Measurements from ENCODE around the gene GPAT3.
"Not testable (repeated sequence)": the region's sequence is repeated elsewhere in the genome, so short reads cannot be mapped to it uniquely, and the experiment has no call there.

Gene GPAT3

DNA sequence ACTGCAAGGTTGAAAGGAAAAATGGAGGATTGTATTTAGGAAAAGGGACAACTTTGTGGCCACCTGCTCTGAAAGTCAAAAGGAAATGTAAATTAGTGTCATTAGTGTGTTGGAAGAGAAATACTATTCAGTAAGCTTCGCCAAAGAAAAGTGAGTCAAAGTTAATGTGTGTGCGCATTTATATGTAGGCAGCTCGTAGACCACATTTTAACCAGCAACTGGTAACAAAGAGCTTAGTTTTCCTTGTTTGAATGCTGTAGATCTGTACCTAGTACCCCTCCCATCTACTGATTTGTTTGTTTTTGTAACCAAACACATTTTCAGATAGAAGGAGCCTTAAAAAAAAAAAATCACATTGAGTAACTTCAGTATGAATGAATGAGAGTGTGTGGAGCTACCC lies 69.3 kb downstream of the GPAT3 start:
- DNase-seq, result no peak

DNA sequence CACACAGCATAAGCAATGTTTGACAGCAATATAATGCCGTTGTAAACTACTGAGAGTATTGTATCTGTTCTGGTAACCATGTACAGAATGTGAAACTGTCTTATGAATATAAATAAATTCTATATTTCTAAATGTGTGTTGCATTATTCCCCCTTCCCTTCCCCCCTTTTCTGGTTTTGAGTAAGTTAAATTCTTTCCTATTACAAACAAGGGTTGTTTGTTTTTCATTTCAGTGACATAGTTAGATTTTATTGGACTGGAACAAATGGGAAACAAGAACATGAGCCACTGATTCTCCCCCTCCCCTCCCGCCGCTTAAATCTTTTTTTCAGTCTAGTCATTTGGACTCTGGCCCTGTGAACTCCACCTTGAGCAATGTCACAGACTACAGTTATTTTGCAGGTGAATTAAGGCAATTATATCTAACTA lies 69.8 kb downstream of the GPAT3 start:
- DNase-seq, result no peak

DNA sequence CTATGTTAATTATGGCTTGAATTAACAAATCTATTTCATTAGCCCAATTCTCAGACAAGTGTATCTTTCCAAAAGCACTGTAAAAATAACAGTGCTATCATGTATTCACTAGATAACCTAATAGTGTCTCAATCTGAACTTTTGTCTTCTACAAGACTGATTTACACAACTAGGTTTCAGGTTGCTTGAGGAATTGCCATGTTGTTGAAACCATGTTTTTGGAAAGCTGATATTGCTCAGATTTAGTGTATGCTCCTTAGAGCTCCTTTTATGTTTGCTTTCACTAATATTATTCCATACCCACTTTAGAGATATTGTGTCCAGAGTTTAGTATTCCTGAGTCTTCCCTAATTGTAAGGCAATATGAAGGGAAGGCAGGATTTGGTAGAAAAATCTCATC lies 70.6 kb downstream of the GPAT3 start:
- no peak for DNase-seq

DNA sequence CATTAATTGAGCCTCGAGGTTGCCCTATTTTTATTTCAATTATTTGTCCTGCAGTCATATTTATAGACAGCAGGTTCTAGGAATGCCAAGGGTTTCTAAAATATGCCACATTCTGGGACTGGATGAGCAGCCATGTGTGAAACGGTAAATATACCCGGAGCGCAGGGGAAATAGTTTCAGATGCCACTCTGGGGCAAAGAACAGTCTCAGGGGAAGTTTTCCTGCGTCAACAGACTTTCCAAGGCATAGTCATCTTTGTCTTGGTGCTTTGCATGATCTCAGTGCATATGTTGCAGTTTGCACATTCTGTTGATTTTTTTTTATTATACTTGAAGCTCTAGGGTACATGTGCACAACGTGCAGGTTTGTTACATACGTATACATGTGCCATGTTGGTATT lies 71.0 kb downstream of the GPAT3 start:
- DNase-seq, result no peak

DNA sequence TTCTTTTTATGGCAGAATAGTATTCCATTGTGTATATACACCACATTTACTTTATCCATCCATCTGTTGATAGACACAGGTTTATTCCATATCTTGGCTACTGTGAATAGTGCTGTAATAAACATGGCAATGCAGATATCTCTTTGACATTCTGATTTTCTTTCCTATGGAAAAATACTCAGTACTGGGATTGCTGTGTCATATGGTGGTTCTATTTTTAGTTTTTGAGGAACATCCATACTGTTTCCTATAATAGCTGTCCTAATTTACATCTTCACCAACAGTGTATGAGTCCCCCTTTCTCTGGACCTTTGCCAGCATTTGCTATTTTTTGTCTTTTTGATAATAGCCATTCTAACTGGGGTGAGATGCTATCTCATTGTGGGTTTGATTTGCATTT lies 73.5 kb downstream of the GPAT3 start:
- DNase-seq, result no peak

DNA sequence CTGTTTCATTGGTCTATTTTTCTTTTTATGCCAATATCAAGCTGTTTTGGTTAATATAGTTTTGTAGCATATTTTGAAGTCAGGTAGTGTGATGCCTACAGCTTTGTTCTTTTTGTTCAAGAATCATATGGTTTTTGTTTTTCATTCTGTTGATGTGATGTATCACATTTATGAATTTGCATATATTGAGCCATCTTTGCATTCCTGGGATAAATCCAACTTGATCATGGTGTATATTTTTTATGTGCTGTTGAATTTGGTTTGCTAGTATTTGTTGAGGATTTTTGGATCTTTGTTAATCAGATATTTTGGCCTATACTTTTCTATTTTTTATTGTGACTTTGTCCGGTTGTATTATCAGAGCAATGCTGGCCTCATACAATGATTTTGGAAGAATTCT lies 74.8 kb downstream of the GPAT3 start:
- DNase-seq, result no peak

DNA sequence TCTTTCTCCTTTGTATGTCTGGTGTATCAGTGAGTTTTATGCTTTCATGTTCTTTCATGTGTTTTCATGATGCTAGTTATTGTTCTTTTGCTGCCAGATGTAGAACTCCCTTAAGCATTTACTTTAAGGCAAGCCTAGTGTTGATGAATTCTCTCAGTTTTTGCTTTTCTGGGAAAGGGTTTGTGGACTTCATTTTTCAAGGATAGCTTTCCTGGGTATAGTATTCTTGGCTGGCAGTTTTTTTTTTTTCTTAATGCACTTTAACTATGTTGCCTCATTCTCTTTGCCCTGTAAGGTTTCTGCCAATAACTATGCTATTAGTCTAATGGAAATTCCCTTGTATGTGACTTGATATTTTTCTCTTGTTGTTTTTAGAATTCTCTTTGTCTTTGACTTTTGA lies 77.1 kb downstream of the GPAT3 start:
- no peak for DNase-seq

DNA sequence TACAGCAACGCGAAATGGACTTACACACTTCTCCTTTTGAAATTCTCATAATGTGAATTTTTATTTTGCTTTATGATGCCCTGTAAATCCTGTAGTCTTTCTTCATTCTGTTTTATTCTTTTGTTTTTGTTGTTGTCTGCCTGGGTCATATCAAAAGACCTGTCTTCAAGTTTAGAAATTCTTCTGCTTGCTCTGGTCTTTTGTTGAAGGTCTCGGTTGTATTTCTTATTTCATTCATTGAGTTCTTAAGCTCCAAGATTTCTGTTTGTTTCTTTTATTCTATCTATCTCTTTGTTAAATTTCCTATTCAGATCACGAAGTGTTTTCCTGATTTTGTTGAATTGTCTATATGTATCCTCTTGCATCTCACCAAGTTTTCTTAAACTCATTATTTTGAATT lies 78.1 kb downstream of the GPAT3 start:
- no peak for DNase-seq

DNA sequence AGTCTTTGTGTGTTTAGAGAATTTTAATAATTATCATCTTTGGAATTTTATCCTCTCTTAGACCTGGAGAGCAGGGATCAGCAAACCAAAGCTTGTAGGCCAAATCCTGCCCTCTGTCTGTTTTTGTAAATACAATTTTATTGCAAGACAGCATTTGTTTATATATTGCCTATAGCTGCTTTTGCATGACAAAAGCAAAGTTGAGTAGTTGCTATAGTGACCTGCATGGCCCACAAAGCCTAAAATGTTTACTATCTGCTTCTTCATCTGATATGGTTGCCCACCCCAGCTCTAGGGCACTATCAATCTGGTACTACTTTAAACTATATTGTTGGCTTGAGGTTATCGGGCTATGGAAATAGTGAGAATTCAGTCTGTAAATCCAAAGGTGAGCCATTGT lies 80.3 kb downstream of the GPAT3 start:
- no peak for DNase-seq

DNA sequence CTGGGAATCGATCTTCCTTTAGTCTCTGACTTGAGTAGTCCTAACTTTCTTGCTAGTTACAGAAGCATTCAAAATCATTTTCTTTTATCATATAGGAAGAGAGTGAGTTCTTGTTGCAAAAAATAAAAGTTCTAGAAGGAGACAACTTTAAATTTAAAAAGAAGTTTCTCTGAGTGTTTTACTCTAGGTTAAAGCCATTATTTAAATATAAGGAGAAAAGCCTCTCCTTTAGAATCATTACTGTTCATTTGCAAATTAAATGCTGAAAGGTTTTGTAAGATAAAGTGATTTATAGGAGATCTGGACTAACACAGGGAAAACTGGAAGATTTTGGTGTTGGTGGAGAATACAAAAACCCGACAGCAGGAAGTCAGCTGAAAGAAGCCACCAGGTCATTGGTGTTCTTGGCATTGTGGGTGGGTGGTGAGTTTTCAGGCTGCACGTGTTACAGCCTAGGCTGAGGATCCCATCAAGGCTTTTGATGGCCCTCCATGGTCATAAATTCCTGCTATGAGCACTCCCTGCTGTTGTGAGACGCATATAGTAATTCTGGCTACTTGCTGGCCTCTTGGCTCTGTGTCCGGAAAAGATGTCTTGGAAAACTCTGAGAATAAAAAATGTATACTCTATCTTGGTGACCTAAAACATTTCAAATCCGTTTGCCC lies 81.6 kb downstream of the GPAT3 start:
- DNase-seq, result no peak

DNA sequence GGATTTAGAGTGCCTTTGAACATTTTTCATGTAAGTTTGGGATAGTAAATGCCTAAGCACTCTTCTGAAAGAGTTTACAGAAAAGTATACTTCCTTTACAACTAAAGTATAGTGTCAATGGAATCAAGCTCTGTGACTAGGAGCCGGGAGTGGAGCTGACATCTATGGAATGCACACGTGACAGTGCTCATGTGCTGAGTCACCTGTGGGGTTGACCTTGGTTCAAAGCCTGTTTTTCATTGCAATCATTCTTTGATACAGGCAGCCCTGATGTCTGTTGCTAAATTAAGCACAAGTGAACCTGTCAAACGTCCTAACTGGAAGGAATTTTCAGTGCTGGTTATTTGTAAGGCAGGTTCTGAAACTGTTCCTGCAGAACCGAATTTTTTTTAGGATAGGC lies 82.5 kb downstream of the GPAT3 start:
- no peak for DNase-seq

DNA sequence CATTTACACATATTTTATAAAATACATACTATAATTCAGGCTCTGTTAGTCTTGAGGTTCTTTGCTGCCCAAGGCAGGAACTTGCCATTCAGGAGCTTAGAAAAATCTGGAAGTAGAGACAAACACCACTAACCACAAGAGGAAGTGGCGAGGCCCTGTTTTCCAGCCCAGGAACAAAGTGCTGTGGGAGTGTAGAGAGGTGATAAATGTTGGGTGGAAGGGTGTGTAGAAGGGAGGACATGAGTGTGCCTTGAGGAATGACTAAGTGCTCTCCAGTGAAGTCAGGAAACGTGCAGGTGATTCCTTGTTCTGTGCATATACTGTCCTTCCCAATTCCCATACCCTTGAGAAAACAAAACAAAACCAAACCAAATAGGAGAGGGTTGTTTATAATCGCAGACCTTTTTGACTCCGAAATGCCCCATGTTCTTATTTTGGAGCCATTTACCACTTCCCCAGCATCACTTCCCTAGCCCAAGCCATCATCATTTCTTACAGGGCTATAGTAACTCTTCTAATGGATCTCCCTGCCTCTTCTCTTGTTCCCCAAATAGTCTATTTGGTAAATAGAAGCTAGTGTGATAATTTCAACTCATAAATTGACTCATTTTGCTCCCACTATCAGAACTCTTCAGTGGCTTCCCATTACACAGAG lies 83.2 kb downstream of the GPAT3 start:
- peak in 1 of 2 donors; percentile 15 for DNase-seq

DNA sequence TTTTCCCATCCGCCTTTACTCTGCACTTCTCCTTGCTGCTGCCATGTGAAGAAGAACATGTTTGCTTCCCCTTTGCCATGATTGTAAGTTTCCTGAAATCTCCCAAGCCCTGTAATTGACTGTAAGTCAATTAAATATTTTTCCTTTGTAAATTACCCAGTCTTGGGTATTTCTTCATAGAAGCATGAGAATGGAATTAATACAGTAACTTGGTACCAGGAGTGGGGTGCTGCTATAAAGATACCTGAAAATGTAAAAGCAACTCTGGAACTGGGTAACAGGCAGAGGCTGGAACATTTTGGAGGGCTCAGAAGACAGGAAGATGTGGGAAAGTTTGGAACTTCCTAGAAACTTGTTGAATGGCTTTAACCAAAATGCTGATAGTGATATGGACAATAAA lies 86.2 kb downstream of the GPAT3 start:
- DNase-seq, result not testable (repeated sequence)

DNA sequence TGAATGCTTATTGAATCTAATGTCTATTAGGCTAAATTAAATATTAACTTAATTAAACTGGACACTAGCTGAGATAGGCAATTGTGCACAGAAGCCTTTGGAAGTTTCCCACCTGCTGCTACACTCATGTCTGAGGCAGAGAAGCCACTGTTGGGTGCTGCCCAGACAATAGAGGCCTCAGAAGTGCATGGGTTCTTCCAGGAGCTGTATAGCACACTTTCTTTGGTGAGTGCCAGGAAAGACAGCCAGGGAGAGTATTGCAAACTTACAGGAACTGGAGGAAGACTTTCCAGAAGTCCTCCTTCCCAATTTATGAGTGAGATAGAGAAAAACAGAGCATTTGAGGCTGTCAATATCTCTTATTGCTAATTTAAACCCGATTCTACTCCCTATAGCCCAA lies 89.9 kb downstream of the GPAT3 start:
- DNase-seq, result no peak

DNA sequence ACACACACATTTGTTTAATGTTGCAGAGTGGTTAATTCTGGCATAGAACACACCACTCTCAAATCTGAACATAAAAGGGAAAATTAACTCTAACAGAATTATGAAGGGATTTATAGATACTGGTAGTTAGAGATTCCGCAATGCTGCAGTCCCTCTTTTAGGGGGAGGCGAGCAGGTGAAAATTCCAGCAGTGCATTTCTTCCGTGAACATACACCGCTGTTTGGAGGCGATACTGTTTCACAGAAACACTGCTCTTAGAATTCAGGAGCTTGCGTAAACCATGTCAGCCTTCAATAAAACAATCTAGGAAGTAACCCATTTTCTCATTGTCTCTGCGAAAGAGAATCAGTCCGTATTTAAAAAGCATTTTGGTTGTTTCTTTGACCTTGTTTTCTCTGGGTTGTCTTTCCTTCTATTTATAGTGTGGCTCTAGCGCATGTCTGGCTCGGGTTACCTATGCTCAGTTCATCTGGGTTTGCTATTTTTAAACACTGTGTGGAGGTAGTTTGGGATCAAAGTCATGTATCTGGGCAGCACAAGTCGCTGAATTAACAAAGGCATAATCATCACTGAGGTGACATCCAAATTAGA lies 90.4 kb downstream of the GPAT3 start:
- no peak for DNase-seq

DNA sequence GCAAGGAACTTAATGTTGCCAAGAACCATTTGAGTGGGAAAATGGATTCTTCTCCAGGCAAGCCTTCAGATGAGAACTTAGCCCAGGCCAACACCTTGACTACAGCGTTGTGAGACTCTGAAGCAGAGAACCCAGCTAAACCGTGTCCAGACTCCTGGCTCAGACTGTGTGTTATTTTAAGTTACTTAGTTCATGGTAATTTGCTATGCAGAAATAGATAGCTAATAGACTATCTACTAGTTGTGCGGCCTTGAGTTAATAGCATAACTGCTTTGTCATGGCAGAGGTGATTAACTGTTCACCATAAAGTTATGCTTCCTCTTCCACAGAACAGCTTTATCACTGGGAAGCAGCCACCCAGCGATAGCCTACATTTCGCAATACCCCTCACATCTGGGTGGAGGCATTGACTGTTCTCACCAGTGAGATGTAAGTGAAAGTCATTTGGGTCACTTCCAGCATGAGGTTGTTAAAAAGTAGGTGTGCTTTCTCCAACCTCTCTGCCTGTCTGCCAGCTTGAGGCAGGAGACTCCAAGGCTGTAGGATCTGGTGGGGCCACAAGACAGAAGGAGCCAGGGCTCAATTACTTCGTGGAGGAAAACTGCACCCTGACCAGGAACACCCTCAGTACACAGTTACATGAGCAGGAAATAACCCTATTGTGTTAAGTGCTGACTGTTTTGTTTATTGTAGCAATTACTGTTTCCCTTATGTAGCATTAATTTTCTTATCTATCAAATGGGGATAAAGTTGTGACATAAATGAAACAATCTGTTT lies 94.2 kb downstream of the GPAT3 start:
- peak; percentile 14 to 67 for DNase-seq

DNA sequence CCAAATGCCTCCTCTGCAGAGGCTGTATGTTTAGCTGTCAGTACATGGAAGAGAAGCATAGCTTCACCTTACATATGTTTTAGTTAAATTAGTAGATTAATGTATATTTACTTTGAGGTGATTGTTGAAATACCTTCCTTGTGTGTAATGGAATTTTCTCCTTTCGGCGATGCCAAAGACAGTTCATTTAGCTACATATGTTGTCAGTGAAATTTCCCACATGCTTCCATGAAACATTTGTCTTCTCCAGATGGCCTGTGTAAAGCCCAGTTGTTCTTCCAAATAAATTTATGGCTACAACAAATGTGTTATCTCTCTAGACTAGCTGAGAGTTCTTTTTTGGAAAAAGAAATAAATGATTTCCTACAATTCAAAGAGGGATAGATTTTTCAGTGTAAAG lies 95.2 kb downstream of the GPAT3 start:
- DNase-seq, result no peak

DNA sequence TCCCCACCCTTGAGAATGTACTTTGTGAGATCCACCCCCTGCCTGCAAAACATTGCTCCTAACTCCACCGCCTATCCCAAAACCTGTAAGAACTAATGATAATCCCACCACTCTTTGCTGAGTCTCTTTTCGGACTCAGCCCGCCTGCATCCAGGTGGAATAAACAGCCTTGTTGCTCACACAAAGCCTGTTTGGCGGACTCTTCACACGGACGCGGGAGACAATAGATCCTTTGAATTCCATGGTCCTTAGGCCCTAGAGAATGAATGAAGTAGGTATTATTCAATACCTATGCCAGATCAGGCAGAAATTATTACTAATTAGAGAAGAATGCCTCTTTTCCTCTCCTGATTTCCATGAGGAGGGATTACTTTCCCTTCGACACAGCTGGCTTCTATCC lies 101.0 kb downstream of the GPAT3 start:
- DNase-seq, result no peak

DNA sequence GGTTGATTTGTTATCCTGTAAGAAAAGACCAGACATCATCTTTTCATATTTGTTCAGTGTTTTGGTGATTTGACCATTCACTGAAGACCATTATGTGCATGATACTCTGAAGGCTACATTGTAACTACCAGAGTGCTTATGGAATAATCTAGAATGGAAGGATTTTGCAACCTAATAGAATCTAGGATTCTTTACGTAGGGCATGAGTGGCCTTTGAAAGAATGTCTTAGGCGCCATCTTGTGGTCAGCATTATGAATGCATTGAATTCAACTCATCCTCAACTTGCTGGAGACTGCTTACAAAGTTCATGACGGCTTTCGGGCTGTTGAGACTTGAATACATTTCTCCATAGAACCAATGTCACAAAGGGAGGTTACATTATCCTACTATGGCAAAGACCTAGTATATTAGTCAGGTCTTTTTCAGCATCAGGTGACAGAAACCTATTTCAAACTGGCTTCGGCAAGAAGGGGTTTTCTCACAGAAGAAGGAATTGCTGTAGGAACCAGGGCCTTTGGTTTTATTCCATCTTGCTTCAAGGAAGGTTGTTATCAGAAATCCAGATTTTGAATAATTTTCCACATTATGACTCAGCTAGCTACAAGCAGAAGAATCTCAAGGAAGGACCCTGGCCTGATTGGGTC lies 104.1 kb downstream of the GPAT3 start:
- DNase-seq, result peak; percentile 48 to 71

DNA sequence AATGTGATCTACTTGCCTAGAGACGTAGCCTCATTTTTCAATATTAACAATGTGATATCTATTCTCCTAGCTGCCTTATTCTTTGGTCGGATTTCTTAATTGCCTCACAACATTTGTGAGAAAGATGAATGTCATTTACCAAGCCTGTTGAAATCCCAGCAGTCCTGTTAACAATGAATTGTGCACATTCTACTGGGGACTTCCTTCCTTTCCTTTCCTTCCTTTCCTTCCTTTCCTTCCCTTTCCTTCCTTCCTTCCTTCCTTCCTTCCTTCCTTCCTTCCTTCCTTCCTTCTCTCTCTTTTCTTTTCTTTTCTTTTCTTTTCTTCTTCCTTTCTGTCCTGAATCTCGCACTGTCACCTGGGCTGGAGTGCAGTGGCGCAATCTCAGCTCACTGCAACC lies 107.1 kb downstream of the GPAT3 start:
- no peak for DNase-seq

DNA sequence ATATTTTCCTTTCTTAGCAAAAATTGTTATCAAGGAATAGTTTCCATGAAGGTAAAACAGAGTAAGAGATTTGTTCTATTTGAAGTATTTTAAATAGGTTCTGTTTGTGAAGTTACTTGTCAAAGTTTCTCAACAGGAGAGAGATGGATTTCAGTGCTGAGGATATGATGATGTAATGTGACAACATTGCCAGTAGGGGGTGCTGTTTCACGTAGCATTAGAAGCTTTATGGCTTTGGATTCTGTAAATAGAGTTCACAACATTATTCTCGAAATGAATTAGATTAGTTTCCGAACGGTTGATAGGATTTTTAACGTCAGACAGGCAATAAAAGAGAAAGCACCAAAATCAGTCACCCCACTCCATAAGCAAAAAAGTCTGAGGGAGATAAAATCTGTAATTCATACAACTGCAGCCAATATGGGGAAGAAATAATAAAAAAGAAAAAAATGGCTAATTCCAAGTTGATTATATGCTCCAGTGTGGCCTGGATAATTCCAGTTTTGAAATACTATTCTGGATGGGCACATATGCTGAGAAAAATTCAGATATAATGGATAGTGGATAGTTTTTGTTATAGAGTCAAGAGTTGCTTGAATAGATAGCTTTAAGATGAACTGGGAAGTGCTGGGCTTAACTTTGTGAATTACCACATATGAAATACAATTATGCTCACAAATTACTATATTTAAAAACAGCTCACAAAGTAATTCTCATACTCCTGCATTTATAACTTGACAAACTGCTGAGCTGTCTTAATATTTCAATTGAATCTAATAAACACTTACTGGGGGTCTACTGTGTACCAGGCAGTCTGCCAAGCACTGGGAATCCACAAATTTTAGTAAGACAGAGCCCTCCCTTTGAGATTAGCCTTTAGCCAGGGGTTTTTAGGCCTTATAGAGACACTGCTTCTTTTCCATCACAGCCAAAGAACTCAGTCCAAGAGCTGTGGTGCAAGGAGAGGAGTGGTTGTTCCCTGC lies 109.1 kb downstream of the GPAT3 start:
- peak; percentile 22 to 54 for DNase-seq
